Activated CD8-positive, alpha-beta T cell treated with anti-CD3 and anti-CD28 coated beads, Interleukin-2, amount 10 ng/mL, durations not matched to agents 7 days and 5 days (primary cell): ENCODE data around the gene FBXO21. TPM values are rescaled to one million over a fixed set of nuclear protein-coding genes. Genes with fewer than 3 reads are reported as not detected.

Source experiments
- total RNA-seq, 2 experiments: library from RNA; stranded (reverse); gene quantifications; one replicate each; pipeline ENCODE4 v1.2.3, GENCODE V29; 2021

Gene FBXO21
- total RNA-seq, 2 experiments from 2014 or later: 26.3 to 29.6 TPM

Other genes starting within 250 kb of the FBXO21 start
- 100 to 1,000 TPM; 103 to 106 TPM for gene TESC, start 91.1 kb downstream of the FBXO21 start, total RNA-seq
- not detected for gene NOS1, start 171.2 kb upstream of the FBXO21 start, total RNA-seq